Measurements from ENCODE around the gene MEX3A. TPM values are rescaled to one million over a fixed set of nuclear protein-coding genes. Genes with fewer than 3 reads are reported as not detected.

The MEX3A gene
- total and polyA plus RNA-seq, 2 experiments from 2014 or later: 18.5 to 38.1 TPM

DNA sequence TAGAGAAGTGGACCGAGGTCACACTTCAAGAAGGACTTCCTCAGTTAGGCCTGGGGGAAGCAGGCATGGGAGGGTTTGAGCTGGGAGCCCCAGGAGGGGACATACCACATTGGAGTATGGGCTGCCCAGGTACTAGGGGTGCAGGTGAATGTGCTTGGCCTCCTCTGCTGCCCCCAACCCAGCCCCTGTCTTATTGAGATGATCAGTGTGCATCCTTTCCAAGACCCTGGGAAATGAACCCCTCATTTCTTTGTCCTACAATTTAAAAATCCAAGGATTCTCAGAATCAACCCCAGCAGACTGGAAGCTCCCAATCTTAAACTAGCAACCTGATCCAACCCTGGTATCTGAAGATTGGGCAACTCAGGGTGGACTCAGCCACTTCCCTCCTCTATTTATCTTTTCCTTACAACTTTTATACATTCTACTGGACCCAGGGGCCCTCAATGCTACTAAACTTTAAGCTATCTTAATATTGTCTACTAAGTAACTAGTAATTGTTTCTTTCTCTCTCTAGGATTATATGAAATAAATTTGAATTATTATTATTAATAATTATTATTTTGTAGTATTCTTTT lies 9.1 kb downstream of the MEX3A start (continued):
- TF ChIP-seq, protein P1, sequence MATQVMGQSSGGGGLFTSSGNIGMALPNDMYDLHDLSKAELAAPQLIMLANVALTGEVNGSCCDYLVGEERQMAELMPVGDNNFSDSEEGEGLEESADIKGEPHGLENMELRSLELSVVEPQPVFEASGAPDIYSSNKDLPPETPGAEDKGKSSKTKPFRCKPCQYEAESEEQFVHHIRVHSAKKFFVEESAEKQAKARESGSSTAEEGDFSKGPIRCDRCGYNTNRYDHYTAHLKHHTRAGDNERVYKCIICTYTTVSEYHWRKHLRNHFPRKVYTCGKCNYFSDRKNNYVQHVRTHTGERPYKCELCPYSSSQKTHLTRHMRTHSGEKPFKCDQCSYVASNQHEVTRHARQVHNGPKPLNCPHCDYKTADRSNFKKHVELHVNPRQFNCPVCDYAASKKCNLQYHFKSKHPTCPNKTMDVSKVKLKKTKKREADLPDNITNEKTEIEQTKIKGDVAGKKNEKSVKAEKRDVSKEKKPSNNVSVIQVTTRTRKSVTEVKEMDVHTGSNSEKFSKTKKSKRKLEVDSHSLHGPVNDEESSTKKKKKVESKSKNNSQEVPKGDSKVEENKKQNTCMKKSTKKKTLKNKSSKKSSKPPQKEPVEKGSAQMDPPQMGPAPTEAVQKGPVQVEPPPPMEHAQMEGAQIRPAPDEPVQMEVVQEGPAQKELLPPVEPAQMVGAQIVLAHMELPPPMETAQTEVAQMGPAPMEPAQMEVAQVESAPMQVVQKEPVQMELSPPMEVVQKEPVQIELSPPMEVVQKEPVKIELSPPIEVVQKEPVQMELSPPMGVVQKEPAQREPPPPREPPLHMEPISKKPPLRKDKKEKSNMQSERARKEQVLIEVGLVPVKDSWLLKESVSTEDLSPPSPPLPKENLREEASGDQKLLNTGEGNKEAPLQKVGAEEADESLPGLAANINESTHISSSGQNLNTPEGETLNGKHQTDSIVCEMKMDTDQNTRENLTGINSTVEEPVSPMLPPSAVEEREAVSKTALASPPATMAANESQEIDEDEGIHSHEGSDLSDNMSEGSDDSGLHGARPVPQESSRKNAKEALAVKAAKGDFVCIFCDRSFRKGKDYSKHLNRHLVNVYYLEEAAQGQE (IDR thresholded peaks at IDR 0.05; ENCODE audit: unreplicated experiment): no peak
- no peak for TF ChIP-seq CREB1 (CRISPR knock-in tag; IDR thresholded peaks at IDR 0.05; ENCODE audit: low read depth)
- TF ChIP-seq ZNF331 (CRISPR knock-in tag; IDR thresholded peaks at IDR 0.05; ENCODE audit: low read depth): no peak
- TF ChIP-seq, protein P2, sequence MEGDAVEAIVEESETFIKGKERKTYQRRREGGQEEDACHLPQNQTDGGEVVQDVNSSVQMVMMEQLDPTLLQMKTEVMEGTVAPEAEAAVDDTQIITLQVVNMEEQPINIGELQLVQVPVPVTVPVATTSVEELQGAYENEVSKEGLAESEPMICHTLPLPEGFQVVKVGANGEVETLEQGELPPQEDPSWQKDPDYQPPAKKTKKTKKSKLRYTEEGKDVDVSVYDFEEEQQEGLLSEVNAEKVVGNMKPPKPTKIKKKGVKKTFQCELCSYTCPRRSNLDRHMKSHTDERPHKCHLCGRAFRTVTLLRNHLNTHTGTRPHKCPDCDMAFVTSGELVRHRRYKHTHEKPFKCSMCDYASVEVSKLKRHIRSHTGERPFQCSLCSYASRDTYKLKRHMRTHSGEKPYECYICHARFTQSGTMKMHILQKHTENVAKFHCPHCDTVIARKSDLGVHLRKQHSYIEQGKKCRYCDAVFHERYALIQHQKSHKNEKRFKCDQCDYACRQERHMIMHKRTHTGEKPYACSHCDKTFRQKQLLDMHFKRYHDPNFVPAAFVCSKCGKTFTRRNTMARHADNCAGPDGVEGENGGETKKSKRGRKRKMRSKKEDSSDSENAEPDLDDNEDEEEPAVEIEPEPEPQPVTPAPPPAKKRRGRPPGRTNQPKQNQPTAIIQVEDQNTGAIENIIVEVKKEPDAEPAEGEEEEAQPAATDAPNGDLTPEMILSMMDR (conservative IDR thresholded peaks at IDR 0.05; ENCODE audit: low read depth in 2 of 2): no peak
- TF ChIP-seq STAT1 (IDR thresholded peaks at IDR 0.05; ENCODE audit: unreplicated experiment): no peak
- no peak for TF ChIP-seq JUNB (IDR thresholded peaks at IDR 0.05; ENCODE audit: unreplicated experiment)
- no peak for TF ChIP-seq EZH2 (IDR thresholded peaks at IDR 0.05; ENCODE audit: low read depth, unreplicated experiment)
- TF ChIP-seq POLR2AphosphoS5 (IDR thresholded peaks at IDR 0.05; ENCODE audit: low read depth): no peak

DNA sequence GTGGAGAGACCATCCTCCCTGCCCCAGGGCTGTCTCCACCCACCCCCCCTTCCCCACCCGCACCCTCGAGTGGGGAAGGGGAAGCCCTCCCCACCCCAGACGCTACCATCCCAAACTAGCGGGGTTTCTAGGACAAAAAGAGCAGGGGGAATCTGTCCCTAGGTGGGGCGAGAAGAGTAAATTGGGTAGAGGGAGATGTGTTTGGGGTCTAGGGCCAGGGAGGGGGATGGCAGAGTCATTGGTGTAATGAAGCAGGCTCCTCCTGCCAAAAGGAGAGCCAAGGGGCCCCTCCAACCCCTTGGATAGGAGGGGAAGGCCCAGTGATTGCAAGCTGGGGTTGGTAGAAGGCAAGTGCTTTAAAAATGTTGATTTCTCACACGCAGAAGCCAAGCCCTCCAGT lies 10.0 kb downstream of the MEX3A start:
- Histone ChIP-seq H2AFZ (no peak overlapping the region), H3K27ac (ENCODE audit: low read depth) (no peak overlapping the region), H3K36me3 (ENCODE audit: insufficient read depth) (no peaks in the 10 kb centered on the region), H3K27me3 (ENCODE audit: insufficient read depth) (no peaks in the 10 kb centered on the region), H3F3A (replicated peaks; ENCODE audit: low read depth) (peaks cover 38% of the 10 kb centered on the region), H3K79me2 (replicated peaks; ENCODE audit: insufficient read depth) (peaks cover 24% of the 10 kb centered on the region), H3K4me3 (0 out of 2 replicates have a peak overlapping the region, but pooled peaks have one; percentile 6), H3K4me1 (ENCODE audit: insufficient read depth) (peaks cover 54% of the 10 kb centered on the region), H3K9me2 (ENCODE audit: insufficient read depth) (no peaks in the 10 kb centered on the region), H3K4me2 (peak overlapping the region; percentile 53), H4K20me1 (replicated peaks; ENCODE audit: insufficient read depth) (peaks cover 15% of the 10 kb centered on the region; the same call in 1 of the 2 replicates)
- DNase-seq (ENCODE audit: low spot score) (no peak), ATAC-seq (no peak)
- Mint-ChIP-seq H3K27me3 (ENCODE audit: insufficient read depth, low read depth, poor library complexity) (peaks cover 27% of the 10 kb centered on the region), H3K9me3 (no peaks in the 10 kb centered on the region; the same call in 2 of the 3 replicates), H3K27ac (no peak overlapping the region), H3K4me3 (peak overlapping the region; percentile 44), H3K4me1 (peaks cover 63% of the 10 kb centered on the region), H3K36me3 (ENCODE audit: low read depth) (peaks cover 65% of the 10 kb centered on the region)
- TF ChIP-seq POLR2AphosphoS5 (IDR thresholded peaks at IDR 0.05; ENCODE audit: low read depth): no peak
- no peak for TF ChIP-seq CREB1 (CRISPR knock-in tag; IDR thresholded peaks at IDR 0.05; ENCODE audit: low read depth)
- TF ChIP-seq STAT1 (IDR thresholded peaks at IDR 0.05; ENCODE audit: unreplicated experiment): no peak
- TF ChIP-seq ZNF114 (CRISPR knock-in tag; IDR thresholded peaks at IDR 0.05): no peak
- TF ChIP-seq EZH2 (IDR thresholded peaks at IDR 0.05; ENCODE audit: low read depth, unreplicated experiment): no peak
- TF ChIP-seq, protein P1 (IDR thresholded peaks at IDR 0.05; ENCODE audit: unreplicated experiment): no peak
